Measurements from ENCODE around the gene GLO1.

Gene GLO1

DNA sequence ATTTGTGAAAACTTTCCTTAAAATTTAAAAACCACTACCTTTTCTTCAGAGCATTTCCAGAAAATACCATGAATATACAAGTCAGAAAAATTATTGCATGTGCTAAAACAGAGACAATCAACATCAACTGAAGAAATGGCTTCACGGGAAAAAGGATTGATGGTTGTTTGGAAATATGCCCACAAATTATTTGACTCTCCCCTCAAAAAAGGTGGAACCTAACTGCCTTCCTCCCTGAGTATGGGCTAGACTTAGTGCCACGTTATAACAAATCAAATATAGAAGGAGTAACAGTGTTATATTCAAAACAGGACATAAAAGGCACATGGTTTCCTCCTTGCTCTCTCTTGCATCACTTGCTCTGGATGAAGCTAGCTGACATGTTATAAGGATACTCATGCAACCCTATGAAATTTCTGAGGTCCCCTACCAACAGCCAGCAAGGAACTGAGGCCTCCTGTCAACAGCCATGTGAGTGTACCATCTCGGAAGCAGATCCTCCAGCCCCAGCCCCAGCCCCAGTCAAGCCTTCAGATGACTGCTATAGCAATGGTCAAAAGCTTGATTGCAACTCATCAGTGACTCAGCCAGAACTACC, 71.7 kb downstream of the GLO1 start:
- Histone ChIP-seq H3K4me1 (no peaks in the 10 kb centered on the region), H3K4me3 (no peak overlapping the region), H3K36me3 (no peaks in the 10 kb centered on the region), H3K27me3 (no peaks in the 10 kb centered on the region), H3K9me3 (peaks cover 0 to 5% (median 0%) of the 10 kb centered on the region in 3 donors), H3K27ac (no peak overlapping the region)
- TF ChIP-seq, protein P1, sequence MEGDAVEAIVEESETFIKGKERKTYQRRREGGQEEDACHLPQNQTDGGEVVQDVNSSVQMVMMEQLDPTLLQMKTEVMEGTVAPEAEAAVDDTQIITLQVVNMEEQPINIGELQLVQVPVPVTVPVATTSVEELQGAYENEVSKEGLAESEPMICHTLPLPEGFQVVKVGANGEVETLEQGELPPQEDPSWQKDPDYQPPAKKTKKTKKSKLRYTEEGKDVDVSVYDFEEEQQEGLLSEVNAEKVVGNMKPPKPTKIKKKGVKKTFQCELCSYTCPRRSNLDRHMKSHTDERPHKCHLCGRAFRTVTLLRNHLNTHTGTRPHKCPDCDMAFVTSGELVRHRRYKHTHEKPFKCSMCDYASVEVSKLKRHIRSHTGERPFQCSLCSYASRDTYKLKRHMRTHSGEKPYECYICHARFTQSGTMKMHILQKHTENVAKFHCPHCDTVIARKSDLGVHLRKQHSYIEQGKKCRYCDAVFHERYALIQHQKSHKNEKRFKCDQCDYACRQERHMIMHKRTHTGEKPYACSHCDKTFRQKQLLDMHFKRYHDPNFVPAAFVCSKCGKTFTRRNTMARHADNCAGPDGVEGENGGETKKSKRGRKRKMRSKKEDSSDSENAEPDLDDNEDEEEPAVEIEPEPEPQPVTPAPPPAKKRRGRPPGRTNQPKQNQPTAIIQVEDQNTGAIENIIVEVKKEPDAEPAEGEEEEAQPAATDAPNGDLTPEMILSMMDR (IDR thresholded peaks at IDR 0.05), result no peak
- no peak for DNase-seq
- intact Hi-C loops (cut with DNase I; ENCODE audit: low total_unique reads), result loop anchor here (10.0 kb wide), 1 partner anchor 74 kb away; the partner anchor contains the start of gene GLO1
